Activated CD8-positive, alpha-beta memory T cell treated with anti-CD3 and anti-CD28 coated beads, Interleukin-2, amount 10 ng/mL, durations not matched to agents 7 days and 5 days (primary cell): ENCODE data around the gene OR52J3. TPM values are rescaled to one million over a fixed set of nuclear protein-coding genes. Genes with fewer than 3 reads are reported as not detected.

ENCODE experiments used
- ATAC-seq: fragments of 150-1000 bp; cut with Tn5 transposase; one replicate; pipeline ENCODE4 v1.10.0; 2021; ENCODE audit warnings: moderate library complexity
- CTCF ChIA-PET: fragments of 350-600 bp; sonication (Branson Sonifier 250); formaldehyde crosslinking; loops from one replicate; lab custom pipeline; 2021; ENCODE audit warnings: antibody characterized with exemption; lab: Charles Lee
- DNase-seq: peaks from one replicate; pipeline ENCODE4 v3.0.0-alpha.2; 2020
- H3K27ac Mint-ChIP-seq: one replicate; pipeline ENCODE4 v1.8.0; 2021; ENCODE audit warnings: mild to moderate bottlenecking, mixed read lengths
- H3K27me3 Mint-ChIP-seq: one replicate; pipeline ENCODE4 v1.8.0; 2021; ENCODE audit warnings: mixed read lengths
- H3K36me3 Mint-ChIP-seq: one replicate; pipeline ENCODE4 v1.8.0; 2021; ENCODE audit warnings: mild to moderate bottlenecking, mixed read lengths
- H3K4me1 Mint-ChIP-seq: one replicate; pipeline ENCODE4 v1.8.0; 2021; ENCODE audit warnings: mixed read lengths
- H3K4me3 Mint-ChIP-seq: one replicate; pipeline ENCODE4 v1.8.0; 2021; ENCODE audit warnings: mild to moderate bottlenecking, moderate library complexity, mixed read lengths
- H3K9me3 Mint-ChIP-seq: one replicate; pipeline ENCODE4 v1.8.0; 2022; ENCODE audit warnings: low read depth, mixed read lengths
- total RNA-seq, 2 experiments: library from RNA; stranded (reverse); gene quantifications; one replicate each; pipeline ENCODE4 v1.2.3, GENCODE V29; 2021

OR52J3 gene
- total RNA-seq, 2 experiments from 2014 or later, result not detected

DNA sequence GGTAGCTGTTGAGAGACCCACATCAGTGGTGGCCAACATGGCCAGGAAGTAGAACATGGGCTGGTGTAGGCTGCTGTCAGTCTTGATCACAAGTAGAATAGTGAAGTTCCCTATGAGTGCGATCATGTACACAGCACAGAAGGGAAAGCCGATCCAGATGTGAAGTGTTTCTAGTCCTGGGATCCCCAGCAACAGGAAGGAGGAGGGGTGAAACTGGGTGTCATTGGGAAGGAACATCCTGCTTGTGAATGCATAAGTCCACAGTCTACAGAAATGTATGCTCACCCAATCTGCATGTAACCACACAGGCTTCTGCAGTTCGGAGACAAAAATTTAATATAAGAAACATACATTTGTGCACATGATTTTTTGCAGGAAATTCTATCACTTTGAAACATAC is 13.1 kb downstream of the OR52J3 start, which contains the start of gene OR52E2:
OR52E2 (minus strand) TSS at position 237 of the 400 bp plus-strand sequence; CDS start at position 237, 0 bp downstream.
- no peak for DNase-seq
- no peak within 1 kb of the TSS for H3K4me3 Mint-ChIP-seq
- H3K27ac Mint-ChIP-seq, result no peak within 1 kb of the TSS
- H3K27me3 Mint-ChIP-seq, result no peaks in the 10 kb centered on the region
- H3K4me1 Mint-ChIP-seq, result no peaks in the 10 kb centered on the region
- no peaks in the 10 kb centered on the region for H3K36me3 Mint-ChIP-seq
- ATAC-seq, result no peak
- H3K9me3 Mint-ChIP-seq, result no peaks in the 10 kb centered on the region
- CTCF ChIA-PET, result no interaction called here

DNA sequence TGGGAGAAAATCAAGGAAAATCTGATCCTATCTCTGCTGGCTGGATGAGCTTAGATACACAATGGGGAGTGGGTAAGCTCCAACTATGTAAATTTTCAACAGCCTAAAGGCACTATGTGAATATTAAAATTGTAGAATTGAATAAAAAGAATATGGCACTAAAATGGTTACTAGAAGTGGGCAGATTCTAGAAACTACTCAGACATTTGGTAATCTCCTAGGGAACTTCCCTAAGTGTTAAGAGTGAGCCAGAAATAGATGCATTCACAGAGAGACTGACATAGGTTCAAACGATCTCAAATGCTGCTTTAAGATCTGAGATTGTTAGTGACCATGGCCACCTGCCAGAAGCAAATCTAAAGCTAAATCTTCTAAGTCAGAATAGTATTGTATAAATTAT is 18.7 kb downstream of the OR52J3 start:
- CTCF ChIA-PET, result no interaction called here
- Mint-ChIP-seq H3K27me3 (no peaks in the 10 kb centered on the region), H3K27ac (no peak overlapping the region), H3K4me1 (no peaks in the 10 kb centered on the region), H3K9me3 (no peaks in the 10 kb centered on the region), H3K4me3 (no peak overlapping the region), H3K36me3 (no peaks in the 10 kb centered on the region)
- no peak for DNase-seq
- no peak for ATAC-seq

DNA sequence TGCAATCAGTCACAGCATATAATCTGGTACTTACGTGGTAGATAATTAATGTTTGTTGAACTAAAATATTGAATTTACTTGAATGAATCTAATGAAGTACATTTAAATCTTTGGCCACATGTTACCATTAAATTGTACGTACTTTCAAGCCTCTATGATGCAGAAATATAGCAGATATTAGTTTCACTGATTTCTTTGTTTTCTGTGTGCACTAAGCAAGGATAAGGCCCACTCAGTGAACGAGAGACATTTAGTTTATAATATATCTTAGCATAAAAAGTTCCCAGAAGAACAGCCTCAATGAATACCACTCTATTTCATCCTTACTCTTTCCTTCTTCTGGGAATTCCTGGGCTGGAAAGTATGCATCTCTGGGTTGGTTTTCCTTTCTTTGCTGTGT is 22.9 kb downstream of the OR52J3 start, which contains the start of gene OR52E1:
OR52E1 (plus strand) TSS at position 301 of the 400 bp plus-strand sequence.
- CTCF ChIA-PET, result no interaction called here
- ATAC-seq (no peak), DNase-seq (no peak)
- Mint-ChIP-seq H3K9me3 (no peaks in the 10 kb centered on the region), H3K4me3 (no peak within 1 kb of the TSS), H3K36me3 (no peaks in the 10 kb centered on the region), H3K27me3 (no peaks in the 10 kb centered on the region), H3K27ac (no peak within 1 kb of the TSS), H3K4me1 (no peaks in the 10 kb centered on the region)

DNA sequence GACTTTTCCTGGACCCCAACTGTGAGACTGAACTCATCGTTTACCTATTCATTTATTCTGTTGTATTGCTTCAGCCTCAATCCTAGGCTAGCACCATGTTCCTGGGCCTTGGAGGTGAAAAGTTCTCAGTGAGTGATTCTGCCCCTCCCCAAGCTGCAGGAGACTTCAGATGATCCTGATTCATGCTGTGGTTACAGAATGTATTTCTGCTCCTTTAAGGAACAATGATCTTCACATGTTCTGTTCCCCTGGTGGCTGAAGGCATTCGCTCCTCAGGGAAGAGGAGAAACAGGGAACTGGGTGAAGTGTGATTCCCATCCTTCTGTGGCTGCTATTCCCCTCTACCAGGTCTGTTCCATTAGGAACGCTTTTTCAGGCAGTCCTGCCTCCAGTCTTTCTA is 25.5 kb downstream of the OR52J3 start:
- H3K9me3 Mint-ChIP-seq, result no peaks in the 10 kb centered on the region
- DNase-seq (no peak), ATAC-seq (no peak)
- no peaks in the 10 kb centered on the region for H3K4me1 Mint-ChIP-seq
- H3K4me3 Mint-ChIP-seq, result no peak overlapping the region
- H3K27ac Mint-ChIP-seq, result no peak overlapping the region
- CTCF ChIA-PET, result no interaction called here
- H3K27me3 Mint-ChIP-seq, result no peaks in the 10 kb centered on the region
- no peaks in the 10 kb centered on the region for H3K36me3 Mint-ChIP-seq

DNA sequence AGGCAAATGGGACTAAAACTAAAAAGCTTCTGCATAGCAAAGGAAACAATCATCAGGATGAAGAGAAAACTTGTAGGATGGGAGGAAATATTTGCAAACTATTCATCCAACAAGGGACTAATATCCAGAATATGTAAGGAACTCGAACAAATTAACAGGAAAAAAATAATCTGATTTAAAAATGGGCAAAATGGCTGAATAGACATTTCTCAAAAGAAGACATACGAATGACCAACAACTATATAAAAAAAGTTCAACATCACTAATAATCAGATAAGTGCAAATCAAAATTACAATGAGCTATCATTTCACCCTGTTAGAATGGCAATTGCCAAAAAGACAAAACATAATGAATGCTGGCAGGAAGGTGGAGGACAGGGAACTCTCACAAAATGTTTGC is 35.1 kb downstream of the OR52J3 start:
- DNase-seq (no peak), ATAC-seq (no peak)
- Mint-ChIP-seq H3K36me3 (no peaks in the 10 kb centered on the region), H3K4me3 (no peak overlapping the region), H3K27ac (no peak overlapping the region), H3K4me1 (no peaks in the 10 kb centered on the region), H3K27me3 (no peaks in the 10 kb centered on the region), H3K9me3 (no peaks in the 10 kb centered on the region)
- CTCF ChIA-PET, result no interaction called here

DNA sequence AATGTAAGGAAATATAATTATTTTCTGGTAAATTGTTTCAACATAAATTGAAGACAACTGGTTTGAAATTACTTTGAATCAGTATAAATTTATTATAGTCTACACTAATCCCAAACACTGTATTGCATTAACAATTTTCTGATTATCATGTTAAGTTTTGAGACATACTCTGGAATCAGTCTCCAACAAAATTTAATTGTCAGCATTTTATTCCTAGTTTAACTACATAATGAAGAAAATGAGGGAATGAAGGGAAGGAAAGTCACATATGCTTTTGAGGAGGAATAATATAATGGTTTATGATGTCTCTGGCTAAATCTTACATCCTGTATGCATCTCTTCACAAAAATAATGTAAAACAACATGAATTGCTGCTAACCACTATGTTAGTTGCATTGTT is 37.3 kb downstream of the OR52J3 start:
- Mint-ChIP-seq H3K4me3 (no peak overlapping the region), H3K4me1 (no peaks in the 10 kb centered on the region), H3K9me3 (no peaks in the 10 kb centered on the region), H3K36me3 (no peaks in the 10 kb centered on the region), H3K27ac (no peak overlapping the region), H3K27me3 (no peaks in the 10 kb centered on the region)
- DNase-seq, result no peak
- ATAC-seq, result no peak
- CTCF ChIA-PET, result interaction anchor here (0.6 kb wide), 1 partner anchor 446 kb away, joined by 4 read pairs; no protein-coding TSS in a partner anchor

DNA sequence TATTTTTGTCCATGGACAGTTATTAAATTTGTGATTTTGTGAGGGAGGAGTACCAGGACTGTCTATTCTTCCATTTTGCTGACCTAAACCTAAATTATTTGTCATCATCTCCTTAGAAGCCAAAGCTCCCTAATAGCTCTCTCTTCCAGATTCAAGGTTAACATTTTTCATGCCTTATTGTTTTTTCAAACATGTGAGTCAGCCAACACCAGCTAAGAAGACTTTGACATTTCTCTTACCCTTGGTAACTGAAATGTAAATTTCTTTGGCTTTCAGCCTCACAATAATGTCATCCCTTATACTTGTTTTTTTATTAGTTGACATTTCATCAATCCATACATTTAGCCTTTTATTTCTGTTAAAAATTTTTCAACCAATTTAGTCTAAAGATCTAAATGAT is 42.2 kb downstream of the OR52J3 start:
- CTCF ChIA-PET, result no interaction called here
- Mint-ChIP-seq H3K27me3 (no peaks in the 10 kb centered on the region), H3K27ac (no peak overlapping the region), H3K9me3 (no peaks in the 10 kb centered on the region), H3K36me3 (no peaks in the 10 kb centered on the region), H3K4me3 (no peak overlapping the region), H3K4me1 (no peaks in the 10 kb centered on the region)
- ATAC-seq (no peak), DNase-seq (no peak)

DNA sequence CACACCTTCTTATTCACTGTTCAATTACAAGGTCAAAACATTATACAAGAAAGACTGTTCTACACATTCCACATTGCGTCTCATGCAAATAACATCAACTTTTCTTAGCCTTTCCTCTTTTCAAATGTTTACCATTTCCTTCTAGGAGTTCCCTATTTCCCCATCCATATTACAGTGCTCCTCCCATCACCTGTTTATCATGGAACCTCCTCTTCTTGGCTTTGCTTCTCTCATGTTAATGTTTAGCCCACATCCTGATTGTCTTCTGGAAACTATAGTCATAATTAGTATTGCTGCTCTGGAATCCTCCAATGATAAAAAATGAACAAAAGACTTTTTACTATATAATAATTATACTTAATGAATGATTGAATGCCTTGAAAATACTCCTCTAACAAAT is 44.3 kb downstream of the OR52J3 start:
- Mint-ChIP-seq H3K4me1 (no peaks in the 10 kb centered on the region), H3K4me3 (no peak overlapping the region), H3K9me3 (no peaks in the 10 kb centered on the region), H3K27ac (no peak overlapping the region), H3K27me3 (no peaks in the 10 kb centered on the region), H3K36me3 (no peaks in the 10 kb centered on the region)
- ATAC-seq (no peak), DNase-seq (no peak)
- CTCF ChIA-PET, result no interaction called here

DNA sequence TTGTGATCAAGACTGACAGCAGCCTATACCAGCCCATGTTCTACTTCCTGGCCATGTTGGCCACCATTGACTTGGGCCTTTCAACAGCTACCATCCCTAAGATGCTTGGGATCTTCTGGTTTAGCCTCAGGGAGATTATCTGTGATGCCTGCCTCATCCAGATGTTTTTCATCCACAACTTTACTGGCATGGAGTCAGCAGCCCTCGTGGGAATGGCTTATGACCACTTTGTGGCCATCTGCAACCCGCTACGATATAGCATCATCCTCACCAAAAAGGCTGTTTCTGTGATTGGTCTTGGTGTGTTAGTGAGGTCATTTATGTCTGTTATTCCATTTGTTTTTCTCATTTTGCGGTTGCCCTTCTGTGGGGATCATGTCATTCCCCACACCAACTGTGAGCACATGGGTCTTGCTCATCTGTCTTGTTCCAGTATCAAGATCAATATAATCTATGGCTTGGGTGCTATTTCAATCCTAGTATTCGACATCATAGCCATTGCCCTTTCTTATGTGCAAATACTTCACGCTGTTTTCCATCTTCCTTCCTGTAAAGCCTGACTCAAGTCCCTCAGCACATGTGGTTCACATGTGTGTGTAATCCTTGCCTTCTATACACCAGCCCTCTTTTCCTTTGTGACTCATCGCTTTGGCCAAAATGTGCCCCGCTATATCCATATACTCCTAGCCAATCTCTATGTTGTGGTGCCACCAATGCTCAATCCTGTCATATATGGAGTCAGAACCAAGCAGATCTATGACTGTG is 46.7 kb downstream of the OR52J3 start:
- H3K36me3 Mint-ChIP-seq, result no peaks in the 10 kb centered on the region
- no peak overlapping the region for H3K27ac Mint-ChIP-seq
- H3K4me3 Mint-ChIP-seq, result no peak overlapping the region

DNA sequence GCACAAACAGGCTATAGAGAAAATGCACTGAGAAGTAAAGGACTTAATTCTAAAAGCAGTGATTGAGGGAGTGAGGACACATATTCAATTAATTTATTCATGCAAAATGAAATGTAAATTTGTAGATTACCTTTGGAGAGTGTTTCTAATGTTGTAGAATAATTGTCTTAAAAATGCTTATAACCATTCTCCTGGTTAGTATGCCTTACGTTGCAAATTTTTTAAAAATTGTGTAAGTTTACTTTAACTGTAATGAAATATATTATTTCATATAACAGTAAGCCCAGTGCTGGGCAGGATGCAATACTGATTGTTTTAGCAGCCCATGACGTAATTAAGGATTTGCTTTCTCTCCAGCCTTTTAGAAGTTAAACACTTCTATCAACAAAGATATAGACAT is 49.7 kb downstream of the OR52J3 start:
- ATAC-seq (no peak), DNase-seq (no peak)
- no peak overlapping the region for H3K4me3 Mint-ChIP-seq
- H3K27ac Mint-ChIP-seq, result no peak overlapping the region
- H3K36me3 Mint-ChIP-seq, result no peaks in the 10 kb centered on the region
- no peaks in the 10 kb centered on the region for H3K9me3 Mint-ChIP-seq
- CTCF ChIA-PET, result no interaction called here
- H3K27me3 Mint-ChIP-seq, result no peaks in the 10 kb centered on the region
- no peaks in the 10 kb centered on the region for H3K4me1 Mint-ChIP-seq

More for the DNA sequence above, 46.7 kb downstream of the OR52J3 start:
- Mint-ChIP-seq H3K9me3 (no peaks in the 10 kb centered on the region), H3K4me1 (no peaks in the 10 kb centered on the region), H3K27me3 (no peaks in the 10 kb centered on the region)
- CTCF ChIA-PET, result no interaction called here
- DNase-seq (no peak), ATAC-seq (no peak)

Other genes with a start within 250 kb of the OR52J3 start
- not detected for gene OR52R1, start 242.1 kb upstream of the OR52J3 start, total RNA-seq
- gene OR51F2, start 225.2 kb upstream of the OR52J3 start, total RNA-seq, result not detected
- gene OR51S1, start 197.3 kb upstream of the OR52J3 start, total RNA-seq, result not detected
- not detected for gene OR51T1, start 164.6 kb upstream of the OR52J3 start, total RNA-seq
- gene OR51A7, start 142.7 kb upstream of the OR52J3 start, total RNA-seq, result not detected
- gene OR51G2, start 127.2 kb upstream of the OR52J3 start, total RNA-seq, result not detected
- not detected for gene OR51G1, start 122.2 kb upstream of the OR52J3 start, total RNA-seq
- gene OR51A4, start 98.9 kb upstream of the OR52J3 start, total RNA-seq, result not detected
- gene OR51A2, start 90.8 kb upstream of the OR52J3 start, total RNA-seq, result not detected
- gene OR51L1, start 51.7 kb upstream of the OR52J3 start, total RNA-seq, result not detected
- not detected for gene OR52E2, start 13.1 kb downstream of the OR52J3 start, total RNA-seq
- gene OR52E1, start 23.0 kb downstream of the OR52J3 start, total RNA-seq, result not detected
- gene OR52A5, start 91.8 kb downstream of the OR52J3 start, total RNA-seq, result not detected
- gene OR52A1, start 108.2 kb downstream of the OR52J3 start, total RNA-seq, result not detected
- not detected for gene OR51V1, start 154.2 kb downstream of the OR52J3 start, total RNA-seq
- not detected for gene HBB, start 180.5 kb downstream of the OR52J3 start, total RNA-seq
- not detected for gene HBD, start 188.0 kb downstream of the OR52J3 start, total RNA-seq
- gene HBG1, start 203.3 kb downstream of the OR52J3 start, total RNA-seq, result not detected
- gene HBG2, start 208.3 kb downstream of the OR52J3 start, total RNA-seq, result not detected
- gene HBE1, start 223.4 kb downstream of the OR52J3 start, total RNA-seq, result not detected